ENCODE data around the gene TPCN2.

Gene TPCN2

GRCh38 chr11:69010964-69011623, 37.6 kb upstream of the TPCN2 start:
- DNase-seq = peak in 1 of 2 experiments; percentile 42

- DNase-seq = no peak
Measured at GRCh38 chr11:69011624-69012091, 37.1 kb upstream of the TPCN2 start.

- no peak for DNase-seq
Measured at GRCh38 chr11:69012092-69013008, 36.4 kb upstream of the TPCN2 start.

- peak; percentile 20 to 53 for DNase-seq
Measured at GRCh38 chr11:69013009-69013951, 35.5 kb upstream of the TPCN2 start, which contains the start of gene MRGPRF. Gene MRGPRF (minus strand): TSS chr11:69013246. CDS start chr11:69009901, 3,345 bp downstream.

GRCh38 chr11:69014084-69014851, 34.5 kb upstream of the TPCN2 start:
- peak; percentile 58 to 79 for DNase-seq

GRCh38 chr11:69014898-69015549, 33.7 kb upstream of the TPCN2 start:
- DNase-seq = no peak

- DNase-seq = no peak
Measured at GRCh38 chr11:69017951-69018350, 30.8 kb upstream of the TPCN2 start.

- no peak for DNase-seq
Measured at GRCh38 chr11:69018924-69019323, 29.8 kb upstream of the TPCN2 start.

- peak; percentile 10 to 70 for DNase-seq
Measured at GRCh38 chr11:69022260-69022659, 26.5 kb upstream of the TPCN2 start.

- DNase-seq = no peak
Measured at GRCh38 chr11:69024509-69024908, 24.2 kb upstream of the TPCN2 start.

- no peak for DNase-seq
Measured at GRCh38 chr11:69027704-69028372, 20.9 kb upstream of the TPCN2 start.

GRCh38 chr11:69030301-69030700, 18.4 kb upstream of the TPCN2 start:
- DNase-seq = no peak

GRCh38 chr11:69032833-69033232, 15.9 kb upstream of the TPCN2 start:
- DNase-seq = no peak

GRCh38 chr11:69033431-69033830, 15.3 kb upstream of the TPCN2 start:
- no peak for DNase-seq

GRCh38 chr11:69034123-69034867, 14.4 kb upstream of the TPCN2 start:
- DNase-seq = no peak

GRCh38 chr11:69035150-69035945, 13.4 kb upstream of the TPCN2 start:
- no peak for DNase-seq

- DNase-seq = no peak
Measured at GRCh38 chr11:69035946-69036340, 12.8 kb upstream of the TPCN2 start.

- no peak for DNase-seq
Measured at GRCh38 chr11:69037074-69037473, 11.7 kb upstream of the TPCN2 start.

GRCh38 chr11:69037544-69037943, 11.2 kb upstream of the TPCN2 start:
- DNase-seq = no peak
